Right renal pelvis (tissue), 4 donors: Measurements from ENCODE around the gene VAPB. TPM values are rescaled to one million over a fixed set of nuclear protein-coding genes. Genes with fewer than 3 reads are reported as not detected.

Experiments
- DNase-seq, 4 donors: peaks; one replicate each; pipeline ENCODE4 v3.0.0-alpha.2; 2013; ENCODE audit warnings: low read depth in 4 of 4, low spot score in 3 of 4, missing footprints in 1 of 4
- polyA plus RNA-seq, 4 donors: library from polyadenylated mRNA; unstranded; fragments of 120-200 nt; gene quantifications; one replicate each; pipeline ENCODE4 v1.2.1, GENCODE V29; 2013; ENCODE audit not compliant: insufficient read length in 4 of 4

VAPB gene
- polyA plus RNA-seq, 4 donors = 50.0 to 65.8 (median 63.2) TPM

DNA sequence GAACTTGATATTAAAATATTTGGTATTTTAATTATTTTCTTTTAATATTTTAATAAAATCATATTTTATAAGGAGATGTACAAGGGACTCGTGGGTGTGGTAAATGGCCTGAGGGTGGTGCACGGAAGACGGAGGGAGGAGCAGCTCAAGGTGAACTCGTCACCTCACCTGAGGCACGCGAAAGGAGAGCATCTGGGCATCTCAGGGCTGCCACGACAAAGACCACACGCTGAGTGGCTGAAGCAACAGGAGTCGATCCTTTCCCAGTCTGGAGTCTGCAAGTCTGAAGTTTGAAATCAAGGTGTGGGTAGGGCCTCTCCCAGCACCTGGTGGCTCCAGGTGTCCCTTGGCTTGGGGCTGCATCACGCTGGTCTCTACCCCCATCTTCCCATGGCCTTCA lies 86.4 kb downstream of the VAPB start:
- DNase-seq = no peak

DNA sequence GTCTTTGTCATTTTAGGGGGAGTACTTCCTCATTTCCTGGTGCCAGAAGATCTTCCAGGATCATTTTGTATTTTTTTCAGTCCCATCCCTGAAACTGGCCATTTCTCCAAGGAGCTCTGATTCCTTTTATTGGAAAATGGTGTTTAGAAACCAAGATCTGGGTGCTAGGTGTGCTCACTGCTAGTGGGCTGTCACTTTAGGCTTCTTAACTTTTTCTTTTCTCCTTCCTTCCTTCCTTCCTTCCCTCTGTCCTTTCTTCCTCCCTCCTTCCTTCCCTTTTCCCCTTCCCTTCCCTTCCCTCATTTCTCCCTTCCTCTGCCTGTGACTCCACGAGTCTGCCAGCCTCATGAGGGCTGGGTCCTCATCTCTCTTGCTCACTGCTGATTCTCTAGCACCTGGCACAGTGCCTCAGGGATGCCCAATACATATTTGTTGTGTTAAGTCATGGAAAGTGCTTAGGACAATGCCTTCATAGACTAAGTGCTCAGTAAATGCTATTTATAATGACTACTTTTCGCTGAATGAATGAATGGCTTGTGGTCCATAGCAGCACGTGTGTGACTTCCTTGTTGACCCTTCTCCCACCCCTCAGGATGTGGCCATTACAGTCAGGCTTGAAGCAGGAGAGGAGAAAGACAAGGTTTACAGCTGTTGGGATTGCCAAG lies 89.2 kb downstream of the VAPB start:
- DNase-seq = no peak

DNA sequence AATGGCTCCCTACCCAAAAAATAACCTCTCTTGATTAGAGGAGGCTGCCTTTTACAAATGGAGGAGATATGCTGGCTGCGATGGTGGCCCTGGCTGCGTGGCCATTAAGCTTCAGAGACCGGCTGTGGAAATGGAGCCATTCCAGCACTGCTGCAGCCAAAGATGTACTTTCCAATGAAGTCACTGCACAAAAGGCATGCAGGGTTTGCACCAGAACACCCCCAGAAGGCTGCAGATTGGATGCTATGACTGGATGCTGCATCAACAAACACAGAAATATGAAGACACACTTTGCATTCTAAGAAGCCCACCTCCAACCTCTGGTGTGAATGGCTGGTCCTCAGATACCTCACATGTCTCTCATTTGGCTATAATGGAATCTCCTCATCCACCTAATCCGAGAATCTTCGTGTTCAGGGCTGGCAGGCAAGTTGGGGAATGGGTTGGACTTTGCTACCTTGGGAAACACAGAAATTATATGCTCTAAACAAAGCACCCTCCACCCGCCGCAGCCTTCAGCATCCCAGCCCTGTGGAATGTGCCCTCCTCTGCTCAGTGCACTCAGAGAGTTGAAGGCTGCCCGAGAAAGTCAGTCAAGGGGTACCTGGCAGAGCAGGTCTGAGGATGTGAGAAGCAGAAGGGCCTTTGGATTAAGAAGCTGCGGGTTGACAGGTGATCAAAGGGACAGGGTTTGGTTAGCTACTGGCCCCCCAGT lies 90.9 kb downstream of the VAPB start:
- DNase-seq = no peak

DNA sequence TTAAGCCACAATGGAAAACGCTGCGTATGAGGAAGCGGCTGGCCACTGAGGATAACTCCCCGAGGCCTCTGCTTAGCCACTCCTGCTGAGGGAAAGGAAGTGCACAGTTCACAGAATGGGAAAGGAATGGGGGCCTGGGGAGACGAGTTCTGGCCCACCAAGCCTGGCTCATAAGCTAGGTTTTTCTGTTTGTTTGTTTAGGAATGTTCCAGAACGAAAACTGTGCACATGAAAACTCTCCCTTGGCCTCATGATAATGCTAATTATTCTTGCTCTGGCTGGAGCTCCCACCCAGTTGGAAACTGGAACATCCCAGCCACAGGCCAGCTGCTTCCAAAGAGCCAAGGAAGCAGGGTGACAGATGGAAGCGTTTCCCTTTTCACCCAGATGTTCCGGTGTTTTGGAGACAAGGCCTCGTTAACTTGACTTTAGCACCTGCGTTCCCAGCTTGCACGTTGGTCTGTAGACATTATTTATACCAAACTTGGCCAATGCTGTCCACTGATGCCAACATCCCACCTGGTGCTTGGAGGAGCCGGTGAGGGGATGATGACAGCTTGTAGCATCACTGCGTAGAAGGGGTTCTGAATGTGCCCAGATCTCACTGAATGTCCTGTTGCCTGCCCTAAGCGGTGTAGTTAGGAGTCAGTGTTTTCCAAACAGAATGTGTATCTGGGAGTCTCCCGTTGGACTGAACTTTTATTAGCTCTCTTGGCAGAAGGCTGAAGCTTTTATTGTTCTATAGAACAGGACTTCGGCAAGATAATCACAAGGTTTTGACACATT lies 91.7 kb downstream of the VAPB start:
- no peak for DNase-seq

DNA sequence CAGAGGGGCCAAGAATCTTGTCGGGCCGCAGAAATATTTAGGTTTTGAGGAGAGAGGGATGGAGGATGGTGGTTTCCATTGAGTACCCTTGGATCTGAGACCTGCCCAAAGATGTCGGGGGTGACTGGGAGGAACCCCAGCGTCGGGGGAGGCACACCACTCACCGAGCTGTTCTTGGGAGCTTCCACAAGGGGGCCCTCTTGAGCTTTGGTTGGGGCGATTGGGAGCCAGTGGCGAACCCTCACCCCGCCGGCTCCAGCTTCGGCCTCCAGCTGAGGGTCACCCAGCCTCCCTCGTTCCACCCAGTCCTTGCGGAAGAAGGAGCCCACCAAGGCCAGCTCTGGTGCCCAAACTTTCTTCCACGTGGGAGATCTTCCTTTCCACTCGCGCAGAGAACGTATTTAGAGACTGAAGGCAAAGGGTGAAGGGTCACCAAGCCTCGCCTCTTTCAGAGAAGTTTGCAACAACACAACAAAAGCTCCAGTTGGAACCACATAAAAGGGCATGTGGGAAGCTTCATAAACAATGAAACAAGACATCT lies 92.5 kb downstream of the VAPB start:
- peak in 3 of 4 donors; percentile 35 to 43 (median 41) for DNase-seq

DNA sequence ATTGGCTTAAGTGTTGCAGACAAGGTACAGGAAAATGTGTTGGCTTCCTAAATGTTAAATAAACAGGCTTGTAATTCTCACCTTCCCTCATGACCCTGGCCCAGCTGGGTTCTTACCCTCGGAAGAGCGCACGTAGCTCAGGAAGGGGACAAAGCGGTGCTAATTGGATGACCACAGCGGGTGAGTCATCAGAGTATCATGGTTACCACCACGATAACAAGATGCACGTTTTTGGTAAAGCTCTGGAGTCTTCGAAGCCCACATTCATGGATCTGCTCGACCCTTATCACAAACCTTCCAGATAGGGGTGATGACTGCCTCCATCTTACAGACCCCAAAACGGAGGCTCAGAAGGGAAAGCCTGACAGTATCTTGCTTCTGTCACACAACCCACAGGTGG lies 93.4 kb downstream of the VAPB start:
- no peak for DNase-seq

DNA sequence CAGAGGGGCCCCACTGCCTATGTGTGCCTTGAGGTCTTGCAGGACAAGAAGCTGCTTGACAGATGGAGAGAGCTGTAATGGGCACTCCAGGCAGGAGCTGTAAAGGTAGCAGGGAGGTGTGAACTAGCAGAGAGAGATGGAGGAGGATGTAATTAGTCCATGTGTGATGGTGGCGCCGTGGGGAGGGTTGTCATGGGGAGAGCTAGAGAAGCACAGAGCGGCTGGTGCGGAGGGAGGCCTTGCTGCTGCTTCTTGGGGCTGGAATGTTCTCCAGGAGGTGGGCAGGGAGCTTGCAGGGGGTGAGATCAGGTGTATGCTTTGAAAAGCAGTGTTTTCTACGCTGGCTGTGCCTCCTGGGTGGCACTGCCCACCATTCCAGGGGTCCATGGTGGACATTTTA lies 94.0 kb downstream of the VAPB start:
- DNase-seq = no peak

DNA sequence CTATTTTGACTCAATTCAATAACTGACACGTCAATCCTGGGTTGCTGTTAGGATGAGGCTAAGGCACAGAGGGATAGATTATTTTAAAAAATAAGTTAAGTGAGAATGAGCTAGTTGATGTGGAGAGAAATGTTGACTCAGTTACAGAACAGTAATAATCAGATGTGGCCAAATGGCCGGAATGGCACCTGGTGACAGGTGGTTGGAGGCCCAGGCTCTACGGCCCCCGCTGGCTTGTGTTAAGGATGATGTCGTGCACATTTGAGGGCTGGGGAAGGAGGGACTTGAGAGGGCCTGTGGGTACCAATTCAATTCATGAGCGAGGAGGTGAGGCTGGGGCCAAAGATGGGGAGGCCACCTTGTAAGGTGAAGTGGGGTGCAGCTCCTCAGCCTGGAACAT lies 94.4 kb downstream of the VAPB start:
- DNase-seq = no peak

DNA sequence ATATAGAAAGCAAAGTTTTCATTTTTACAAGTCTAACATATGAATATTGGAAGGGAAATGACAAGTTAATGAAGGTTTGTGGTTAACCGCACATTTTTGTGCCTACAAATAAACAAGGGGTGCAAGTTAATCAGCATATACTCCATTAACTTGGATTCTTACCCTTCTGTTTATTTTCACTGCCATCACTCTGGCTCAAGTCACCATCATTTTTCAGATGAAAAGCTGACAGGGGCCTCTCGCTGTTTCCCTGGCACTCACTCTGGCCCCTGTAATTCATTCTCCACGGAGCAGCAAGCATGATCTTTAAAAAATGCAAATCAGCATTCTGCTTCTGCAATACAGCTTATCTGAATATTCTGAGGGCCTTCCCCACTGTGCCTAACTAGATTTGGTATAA lies 96.4 kb downstream of the VAPB start:
- DNase-seq = no peak

DNA sequence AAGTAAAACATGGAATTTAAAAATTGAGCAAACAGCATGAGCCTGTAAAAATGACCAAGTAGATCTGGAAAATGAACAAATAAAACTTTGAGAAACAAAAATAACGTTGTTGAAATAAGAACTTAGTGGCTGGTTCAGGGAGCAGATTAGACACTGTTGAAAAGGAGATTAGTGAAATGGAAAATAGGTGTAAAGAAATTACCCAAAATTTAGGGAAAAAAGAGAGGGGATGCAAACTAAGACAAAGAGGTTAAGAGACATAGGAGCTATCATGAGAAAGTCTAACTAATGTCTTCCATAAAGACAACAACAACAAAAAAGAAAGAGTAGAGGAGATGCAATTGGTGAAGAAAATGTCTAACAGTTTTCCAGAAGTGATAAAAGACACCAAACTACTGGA lies 97.2 kb downstream of the VAPB start:
- no peak for DNase-seq

DNA sequence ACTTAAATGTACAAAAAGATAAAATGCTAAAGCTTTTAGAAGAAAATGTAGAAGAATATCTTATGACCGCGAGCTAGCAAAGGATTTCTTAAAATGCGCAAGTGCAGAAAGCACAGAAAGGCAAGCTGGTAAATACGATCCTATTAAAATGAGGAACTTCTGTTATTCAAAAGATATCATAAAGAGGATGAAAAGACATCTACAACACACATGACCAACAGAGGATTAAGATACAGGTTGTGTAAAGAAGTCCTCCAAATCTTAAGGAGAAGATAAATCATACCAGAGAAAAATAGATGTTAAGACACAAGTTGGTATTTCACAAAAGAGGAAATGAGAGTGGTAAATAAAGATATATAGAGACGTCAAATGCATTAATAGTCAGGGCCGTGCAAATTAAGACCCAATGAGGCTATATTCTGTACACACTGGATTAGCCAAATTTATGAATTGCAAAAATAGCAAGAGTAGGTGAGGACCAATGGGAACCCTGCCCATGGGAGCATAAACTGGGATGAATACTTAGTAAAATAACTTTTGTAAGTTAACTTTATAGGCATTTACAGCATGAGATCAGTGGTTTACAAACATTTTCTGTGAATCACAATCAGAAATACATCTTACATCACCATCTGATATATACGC lies 103.2 kb downstream of the VAPB start:
- no peak for DNase-seq

DNA sequence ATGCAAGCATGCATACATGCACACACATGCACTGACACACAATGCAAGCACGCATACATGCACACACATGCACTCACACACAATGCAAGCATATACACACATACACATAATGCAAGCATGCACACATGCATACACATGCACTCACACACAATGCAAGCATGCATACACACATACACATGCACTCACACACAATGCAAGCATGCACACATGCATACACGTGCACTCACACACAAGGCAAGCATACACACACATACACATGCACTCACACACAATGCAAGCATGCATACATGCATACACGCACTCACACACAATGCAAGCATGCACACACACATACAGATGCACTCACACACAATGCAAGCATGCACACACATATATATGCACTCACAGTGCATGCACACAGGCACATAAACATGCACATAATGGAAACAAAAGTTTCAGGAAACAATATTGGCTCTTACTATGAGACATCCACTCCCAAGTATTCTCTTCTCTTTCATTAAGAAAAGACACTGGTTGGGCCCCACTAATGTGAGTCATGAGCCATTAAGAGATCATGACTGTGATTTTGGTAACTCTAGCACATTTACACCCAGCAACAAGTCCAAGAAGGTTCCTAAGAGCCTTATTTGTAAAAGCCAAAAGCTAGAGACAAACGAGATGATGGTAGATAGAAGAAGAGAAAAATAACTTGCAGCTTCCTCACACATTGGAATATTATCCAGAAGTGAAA lies 103.9 kb downstream of the VAPB start:
- no peak for DNase-seq

DNA sequence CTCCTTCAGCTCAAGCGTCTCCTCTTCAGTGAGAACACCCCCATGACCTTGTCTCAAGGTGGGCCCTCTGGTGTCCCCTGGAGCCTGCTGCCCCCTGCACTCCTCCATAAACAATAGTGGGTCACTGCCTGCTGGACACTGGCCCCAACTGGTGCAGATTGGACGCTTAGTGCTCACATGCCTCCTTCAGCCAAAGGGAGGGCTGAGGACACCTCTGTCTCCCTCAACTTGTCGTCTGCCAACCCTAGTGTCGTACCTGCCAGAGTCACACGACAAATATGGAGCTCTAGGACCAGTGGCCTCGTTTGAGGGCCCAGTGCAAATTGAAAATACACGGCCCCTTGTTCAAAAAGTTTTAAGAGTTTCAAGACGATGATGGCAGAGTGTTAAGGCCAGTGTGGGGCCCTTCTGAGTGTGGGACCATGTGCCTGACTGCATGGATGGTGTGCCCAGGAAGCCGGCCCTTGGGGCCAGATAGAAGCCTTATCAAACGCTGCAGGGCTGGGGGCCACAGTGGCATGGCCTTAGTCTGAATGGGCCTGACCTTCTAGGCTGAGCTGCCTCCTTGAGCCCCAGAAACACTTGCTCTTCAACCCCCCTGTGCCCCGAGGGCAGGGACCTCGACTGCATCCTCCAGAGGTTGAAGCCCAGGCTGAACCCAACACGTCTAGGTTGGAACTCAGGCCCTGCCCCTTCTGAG lies 106.0 kb downstream of the VAPB start:
- DNase-seq = no peak

DNA sequence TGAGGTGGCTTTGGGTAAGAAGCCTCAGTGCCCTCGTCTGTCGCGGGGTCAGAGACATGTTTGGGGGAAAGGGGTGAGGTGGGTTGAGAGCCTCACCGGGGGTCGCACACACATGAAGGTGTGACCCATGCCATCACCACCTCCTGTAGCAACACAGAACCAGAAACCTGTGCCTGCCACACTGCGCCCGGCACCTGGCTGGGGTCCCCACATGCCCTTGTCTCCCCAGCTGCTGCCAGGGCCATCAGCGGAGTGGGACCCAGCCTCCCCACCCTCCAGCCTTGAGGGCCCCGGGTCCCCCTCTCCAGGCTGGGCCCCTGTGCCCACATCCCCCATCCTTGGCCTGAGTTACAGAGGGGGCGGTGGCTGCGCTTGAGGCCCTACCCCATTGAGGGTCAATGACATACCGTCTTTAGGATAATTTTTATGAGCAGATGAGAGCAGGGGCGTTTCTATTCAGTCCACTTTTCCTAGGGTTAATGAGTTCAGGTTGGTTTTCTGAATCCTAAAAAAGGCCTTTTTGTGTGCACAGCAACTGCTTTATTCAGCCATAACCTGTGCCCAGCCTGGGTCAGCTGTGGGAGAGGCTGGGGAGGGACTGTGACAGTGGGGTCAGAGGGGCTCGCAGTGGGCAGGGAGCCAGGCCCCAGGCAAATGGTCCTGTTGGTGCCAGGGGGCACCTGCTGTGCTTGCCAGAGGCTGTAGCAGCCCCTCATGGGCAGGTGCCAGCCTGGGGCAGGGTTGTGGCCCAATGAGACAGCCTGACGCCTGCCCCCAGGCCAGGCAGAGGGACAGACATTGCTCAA lies 106.8 kb downstream of the VAPB start:
- DNase-seq = no peak

DNA sequence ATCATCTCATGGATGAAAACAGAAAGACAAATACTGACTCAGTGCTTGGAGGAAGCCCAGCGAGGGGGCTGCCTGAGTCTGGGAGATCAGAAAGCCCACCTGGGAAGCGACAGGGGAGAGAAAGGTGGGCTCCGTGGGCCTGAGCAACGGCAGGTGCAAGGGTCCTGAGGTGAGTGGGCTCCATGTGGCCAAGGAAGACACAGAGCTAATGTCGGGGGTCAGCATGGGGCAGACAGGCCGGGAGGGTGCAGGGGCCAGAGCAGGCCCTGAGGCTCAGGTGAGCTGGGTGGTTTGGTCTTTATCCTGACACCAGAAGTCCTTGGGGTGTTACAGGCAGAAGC lies 107.4 kb downstream of the VAPB start:
- DNase-seq = no peak

DNA sequence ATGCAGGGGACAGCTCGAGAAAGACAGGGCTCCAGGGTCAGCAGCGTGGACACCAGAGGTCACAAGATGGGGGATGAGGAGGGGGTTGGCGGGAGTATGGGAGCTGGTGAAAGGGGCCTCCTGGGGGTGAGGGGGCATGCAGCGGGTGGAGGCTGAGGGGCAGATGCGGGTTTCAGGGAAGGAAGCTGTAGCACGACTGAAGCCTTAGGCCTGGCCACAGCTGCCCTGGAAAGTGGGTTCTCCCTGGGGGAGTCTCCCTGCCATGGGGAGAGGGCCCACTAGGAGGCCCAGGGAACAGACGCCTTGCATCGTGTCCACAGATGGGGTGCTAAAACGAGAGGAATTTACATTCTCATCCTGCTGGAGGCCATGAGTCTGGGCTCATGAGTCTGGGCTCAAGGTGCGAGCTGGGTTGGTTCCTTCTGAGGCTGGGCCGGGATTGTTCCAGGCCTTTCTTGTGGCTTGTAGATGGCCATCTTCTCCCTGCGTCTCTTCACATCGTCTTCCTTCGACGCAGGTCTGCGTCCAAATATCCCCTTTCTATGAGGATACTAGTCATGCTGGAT lies 108.1 kb downstream of the VAPB start:
- DNase-seq = no peak

DNA sequence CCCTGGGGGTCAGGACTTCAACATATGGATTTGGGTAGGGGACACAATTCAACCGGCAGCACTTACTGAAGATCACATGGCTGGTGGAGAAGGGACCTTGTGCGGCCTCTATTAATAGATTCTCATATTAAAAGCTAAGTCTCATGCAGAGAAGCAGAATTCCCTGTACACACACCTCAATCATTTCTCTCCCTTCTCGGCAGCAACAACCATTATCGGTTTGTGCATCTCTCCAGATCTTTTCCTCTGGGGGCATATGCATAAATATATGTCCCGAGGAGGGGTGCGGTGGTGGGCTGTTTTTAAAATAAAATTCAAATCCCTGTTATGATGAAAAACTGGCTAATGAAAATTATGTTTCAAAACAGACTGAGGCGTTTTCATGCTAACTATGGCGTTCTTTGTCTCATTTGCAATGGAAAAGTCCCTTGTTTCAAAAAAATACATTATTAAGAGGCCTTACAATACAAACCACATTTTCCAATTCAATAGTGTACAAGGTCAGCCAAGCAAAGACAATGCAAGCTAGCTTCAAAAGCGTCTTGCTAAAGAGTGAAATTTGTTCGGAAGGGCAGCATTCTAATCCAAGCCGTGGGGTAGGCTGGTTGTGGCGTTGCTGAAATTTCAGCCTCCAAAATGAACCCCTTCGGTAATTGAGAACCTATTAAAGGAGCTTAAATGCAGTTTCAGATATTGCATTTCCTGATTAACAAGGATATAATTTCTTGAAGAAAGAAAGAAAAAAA lies 108.9 kb downstream of the VAPB start:
- DNase-seq = no peak

DNA sequence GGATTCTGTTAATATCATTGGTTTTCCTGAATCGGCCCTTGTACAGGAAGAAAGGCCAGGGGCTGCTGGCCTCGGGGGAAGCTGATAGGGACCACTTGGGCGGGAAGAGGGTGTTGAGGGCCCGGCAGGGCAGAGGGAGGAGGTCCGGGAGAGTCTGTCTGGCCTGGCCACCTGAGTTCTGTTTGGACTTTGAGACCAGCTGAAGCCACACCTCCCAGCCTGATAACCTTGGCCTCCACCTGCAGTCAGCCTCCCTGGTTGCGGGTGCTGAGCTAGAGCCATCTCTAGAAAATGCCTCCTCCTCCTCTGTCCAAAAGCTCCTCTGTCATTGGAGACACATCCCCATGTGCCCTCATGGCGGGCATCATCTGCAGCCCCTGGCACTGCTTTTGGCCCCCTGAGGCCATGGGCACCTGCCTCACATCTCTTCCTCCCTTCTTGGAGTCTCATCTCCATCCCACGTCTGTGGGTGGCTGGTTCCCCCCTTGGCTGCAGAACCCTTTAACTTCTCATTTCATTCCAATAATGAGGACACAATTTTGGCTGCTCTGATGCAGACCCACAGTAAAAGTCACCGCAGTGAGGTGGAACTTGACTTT lies 109.5 kb downstream of the VAPB start:
- DNase-seq = no peak
